HG03159 (cell line): Measurements from ENCODE around the gene CAMK2B.

Experiments used
- ATAC-seq: cut with Tn5 transposase; IDR thresholded peaks from one replicate; pipeline ENCODE4 v1.9.1; 2021; ENCODE audit warnings: mild to moderate bottlenecking, moderate library complexity; ENCODE audit not compliant: unreplicated experiment

CAMK2B gene

GRCh38 chr7:44196450-44196872, 128.9 kb downstream of the CAMK2B start:
- no peak for ATAC-seq

GRCh38 chr7:44195889-44196288, 129.5 kb downstream of the CAMK2B start:
- ATAC-seq = no peak

- no peak for ATAC-seq
These were observed 130.7 kb downstream of the CAMK2B start for GRCh38 chr7:44194562-44195145.

- ATAC-seq = no peak
These were observed 131.3 kb downstream of the CAMK2B start for GRCh38 chr7:44194069-44194468.

GRCh38 chr7:44193011-44193802, 132.2 kb downstream of the CAMK2B start:
- no peak for ATAC-seq

GRCh38 chr7:44191171-44191570, 134.2 kb downstream of the CAMK2B start:
- no peak for ATAC-seq

GRCh38 chr7:44189993-44190872, 135.2 kb downstream of the CAMK2B start:
- no peak for ATAC-seq

GRCh38 chr7:44189286-44189992, 136.0 kb downstream of the CAMK2B start, which contains the start of gene GCK:
GCK (minus strand) TSS chr7:44189439; CDS start chr7:44188953, 486 bp downstream.
- ATAC-seq = no peak

GRCh38 chr7:44188480-44189225, 136.7 kb downstream of the CAMK2B start:
- no peak for ATAC-seq

GRCh38 chr7:44187636-44188416, 137.6 kb downstream of the CAMK2B start:
- no peak for ATAC-seq

- ATAC-seq = no peak
These were observed 138.7 kb downstream of the CAMK2B start for GRCh38 chr7:44186736-44187135.

- no peak for ATAC-seq
These were observed 139.7 kb downstream of the CAMK2B start for GRCh38 chr7:44185729-44186128.

GRCh38 chr7:44184873-44185446, 140.4 kb downstream of the CAMK2B start:
- no peak for ATAC-seq

GRCh38 chr7:44184206-44184872, 141.1 kb downstream of the CAMK2B start:
- no peak for ATAC-seq

- no peak for ATAC-seq
These were observed 142.0 kb downstream of the CAMK2B start for GRCh38 chr7:44183386-44183785.

- ATAC-seq = no peak
These were observed 142.6 kb downstream of the CAMK2B start for GRCh38 chr7:44182827-44183226.

GRCh38 chr7:44180631-44181030, 144.8 kb downstream of the CAMK2B start:
- ATAC-seq = no peak

GRCh38 chr7:44177570-44178131, 147.7 kb downstream of the CAMK2B start:
- ATAC-seq = no peak
